Stimulated activated CD4-positive, alpha-beta T cell treated with anti-CD3 and anti-CD28 coated beads, TNF-alpha, amount 100 ng/mL, for 1 hour (primary cell): ENCODE results near the gene PRDM10.
"Not testable (repeated sequence)": the region's sequence is repeated elsewhere in the genome, so short reads cannot be mapped to it uniquely, and the experiment has no call there.

Source experiments
- DNase-seq, 3 donors: peaks; one replicate each; pipeline ENCODE4 v3.0.0-alpha.2; 2020; ENCODE audit warnings: low read depth in 3 of 3, low spot score in 1 of 3

The PRDM10 gene, protein sequence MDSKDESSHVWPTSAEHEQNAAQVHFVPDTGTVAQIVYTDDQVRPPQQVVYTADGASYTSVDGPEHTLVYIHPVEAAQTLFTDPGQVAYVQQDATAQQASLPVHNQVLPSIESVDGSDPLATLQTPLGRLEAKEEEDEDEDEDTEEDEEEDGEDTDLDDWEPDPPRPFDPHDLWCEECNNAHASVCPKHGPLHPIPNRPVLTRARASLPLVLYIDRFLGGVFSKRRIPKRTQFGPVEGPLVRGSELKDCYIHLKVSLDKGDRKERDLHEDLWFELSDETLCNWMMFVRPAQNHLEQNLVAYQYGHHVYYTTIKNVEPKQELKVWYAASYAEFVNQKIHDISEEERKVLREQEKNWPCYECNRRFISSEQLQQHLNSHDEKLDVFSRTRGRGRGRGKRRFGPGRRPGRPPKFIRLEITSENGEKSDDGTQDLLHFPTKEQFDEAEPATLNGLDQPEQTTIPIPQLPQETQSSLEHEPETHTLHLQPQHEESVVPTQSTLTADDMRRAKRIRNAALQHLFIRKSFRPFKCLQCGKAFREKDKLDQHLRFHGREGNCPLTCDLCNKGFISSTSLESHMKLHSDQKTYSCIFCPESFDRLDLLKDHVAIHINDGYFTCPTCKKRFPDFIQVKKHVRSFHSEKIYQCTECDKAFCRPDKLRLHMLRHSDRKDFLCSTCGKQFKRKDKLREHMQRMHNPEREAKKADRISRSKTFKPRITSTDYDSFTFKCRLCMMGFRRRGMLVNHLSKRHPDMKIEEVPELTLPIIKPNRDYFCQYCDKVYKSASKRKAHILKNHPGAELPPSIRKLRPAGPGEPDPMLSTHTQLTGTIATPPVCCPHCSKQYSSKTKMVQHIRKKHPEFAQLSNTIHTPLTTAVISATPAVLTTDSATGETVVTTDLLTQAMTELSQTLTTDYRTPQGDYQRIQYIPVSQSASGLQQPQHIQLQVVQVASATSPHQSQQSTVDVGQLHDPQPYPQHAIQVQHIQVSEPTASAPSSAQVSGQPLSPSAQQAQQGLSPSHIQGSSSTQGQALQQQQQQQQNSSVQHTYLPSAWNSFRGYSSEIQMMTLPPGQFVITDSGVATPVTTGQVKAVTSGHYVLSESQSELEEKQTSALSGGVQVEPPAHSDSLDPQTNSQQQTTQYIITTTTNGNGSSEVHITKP

DNA sequence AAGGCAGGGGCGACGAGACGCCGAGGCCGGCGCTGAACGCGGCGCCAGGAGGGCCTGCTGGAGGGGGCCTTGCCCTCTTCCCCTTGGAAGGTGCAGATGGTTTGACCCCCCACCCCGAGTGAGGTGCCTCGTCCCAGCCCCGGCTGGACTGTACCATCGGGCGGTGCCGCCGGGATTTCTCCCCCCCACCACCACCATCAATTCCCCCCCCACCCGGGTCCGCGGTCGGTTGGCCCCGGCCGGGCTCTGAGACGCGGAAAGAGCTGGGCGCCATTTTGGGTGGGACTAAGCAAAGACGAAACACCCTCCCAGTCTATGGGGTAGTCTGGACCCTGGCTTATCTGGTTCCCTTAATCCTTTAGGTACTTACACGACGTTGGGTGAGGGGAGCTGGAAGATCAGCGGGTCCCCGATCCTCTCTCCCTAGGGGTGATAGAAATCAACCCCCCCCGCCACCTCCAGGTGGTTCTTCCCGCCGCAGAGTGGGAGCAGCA is at the start of gene PRDM10:
PRDM10 (minus strand) TSS at position 484 of the 494 bp plus-strand sequence. CDS start 41,871 bp downstream, outside the sequence.
- DNase-seq: peak; percentile 84 to 85 (median 85)

DNA sequence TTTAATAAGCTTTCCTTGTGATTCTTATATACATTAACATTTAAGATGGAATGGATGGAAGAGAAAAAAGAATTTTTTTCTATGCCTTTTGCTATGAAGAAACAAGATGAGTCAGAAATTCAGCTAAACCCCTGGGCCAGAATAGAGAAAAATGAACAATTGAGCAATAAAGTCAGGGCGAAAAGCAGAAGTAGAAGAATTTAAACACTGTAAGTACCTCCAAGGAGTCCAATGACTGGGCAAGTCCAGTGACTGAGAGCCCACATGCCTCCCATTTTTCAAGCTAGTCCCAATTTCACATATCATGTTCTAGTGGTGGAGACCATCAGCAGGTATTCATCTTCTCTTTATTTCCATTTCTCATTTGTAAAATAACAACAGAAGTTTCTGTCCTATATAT is 48.4 kb upstream of the PRDM10 start:
- no peak for DNase-seq

DNA sequence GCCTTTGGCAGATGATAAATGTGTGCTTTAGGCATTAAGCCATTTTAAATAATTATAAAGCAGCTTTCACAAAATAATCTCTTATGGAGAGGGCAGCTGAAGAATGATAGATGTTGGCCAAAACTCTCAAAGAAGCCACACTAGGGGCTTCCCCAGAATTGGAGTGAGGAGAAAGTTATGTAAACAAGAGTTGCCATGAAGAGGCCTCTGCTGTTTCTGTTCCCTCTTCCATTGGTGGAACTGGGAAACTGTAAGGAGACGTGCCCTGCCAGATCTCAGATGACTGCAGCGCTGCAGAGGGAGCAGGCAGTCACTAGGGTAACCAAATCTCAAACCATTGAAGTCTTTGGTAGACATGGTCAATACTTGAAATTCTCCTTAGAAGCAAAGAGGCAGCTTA is 47.6 kb upstream of the PRDM10 start:
- DNase-seq: no peak

DNA sequence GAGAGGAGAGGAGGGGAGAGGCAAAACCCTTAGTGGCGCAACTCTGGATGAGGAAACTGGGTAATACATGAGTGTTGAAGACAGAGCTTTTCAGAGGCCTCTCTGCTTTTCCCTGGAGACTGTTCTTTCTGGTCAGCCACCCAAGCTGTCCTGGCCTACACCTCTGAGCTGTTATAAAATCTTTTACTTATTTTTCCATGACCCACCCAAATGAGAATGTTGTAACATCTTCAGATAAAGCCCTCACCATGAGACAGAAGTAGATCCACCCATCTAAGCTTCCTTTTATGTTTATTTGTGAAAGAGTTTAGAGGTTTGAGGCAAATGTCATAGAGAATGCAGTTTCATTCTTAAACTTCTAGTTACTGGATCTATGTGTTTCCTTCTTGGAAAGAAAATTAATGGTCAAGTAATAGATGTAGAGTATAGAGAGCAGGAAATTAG is 46.7 kb upstream of the PRDM10 start:
- DNase-seq: no peak

DNA sequence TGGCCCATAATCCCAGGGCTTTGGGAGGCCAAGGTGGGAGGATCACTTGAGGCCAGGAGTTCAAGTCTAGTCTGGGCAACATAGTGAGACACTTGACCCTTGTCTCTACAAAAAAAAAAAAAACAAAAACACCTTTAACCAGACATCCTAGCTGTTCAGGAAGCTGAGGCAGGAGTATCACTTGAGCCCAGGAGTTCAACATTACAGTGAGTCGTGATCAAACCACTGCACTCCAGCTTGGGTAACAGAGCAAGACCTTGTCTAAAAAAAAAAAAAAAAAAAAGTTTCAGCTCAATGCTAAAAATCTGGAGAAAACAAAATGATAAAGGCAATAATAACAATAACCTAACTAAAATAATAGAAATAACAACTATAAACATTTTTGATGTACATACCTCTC is 44.5 kb upstream of the PRDM10 start:
- DNase-seq: no peak

DNA sequence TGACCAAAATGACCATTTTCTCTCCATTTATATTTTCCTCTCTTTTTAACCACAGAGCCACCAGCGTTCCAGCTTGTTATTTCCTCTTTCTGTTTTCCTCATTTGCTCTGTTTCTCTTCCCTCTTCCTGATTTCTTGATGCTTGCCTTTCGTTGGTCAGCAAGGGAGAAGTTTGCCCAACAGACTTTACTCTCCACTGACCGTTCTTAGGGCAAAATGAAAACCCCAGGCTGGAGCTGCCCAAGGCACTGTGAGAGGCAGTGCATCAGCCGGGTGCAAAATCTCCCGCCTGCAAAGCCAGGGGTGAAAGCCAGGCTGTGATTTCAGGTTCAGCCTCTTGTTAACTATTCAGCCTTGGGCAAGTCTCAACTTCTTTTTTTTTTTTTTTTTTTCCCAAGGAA is 40.9 kb upstream of the PRDM10 start:
- DNase-seq: no peak

DNA sequence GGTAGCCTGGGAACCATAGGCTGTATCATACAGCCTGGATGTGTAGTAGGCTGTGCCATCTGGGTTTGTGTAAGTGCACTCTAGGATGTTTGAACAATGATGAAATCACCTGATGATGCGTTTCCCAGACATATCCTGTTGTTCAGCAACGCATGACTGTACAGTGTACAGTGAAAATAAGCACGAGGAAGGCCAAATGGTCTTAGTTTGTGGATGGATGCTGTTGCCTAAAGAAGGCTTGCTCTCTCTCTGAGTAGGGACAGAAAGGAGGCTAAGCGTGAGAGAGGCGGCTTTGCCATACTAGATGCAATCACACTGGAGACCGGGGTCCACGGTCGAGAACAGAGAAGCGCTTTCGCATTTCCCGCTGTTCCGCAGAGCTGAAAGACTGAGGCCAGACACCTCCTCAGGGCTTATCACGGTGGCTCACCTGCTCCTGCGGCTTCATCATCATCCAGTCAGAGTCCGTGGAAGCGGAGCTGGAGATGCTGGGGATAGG is 39.5 kb upstream of the PRDM10 start:
- no peak for DNase-seq

DNA sequence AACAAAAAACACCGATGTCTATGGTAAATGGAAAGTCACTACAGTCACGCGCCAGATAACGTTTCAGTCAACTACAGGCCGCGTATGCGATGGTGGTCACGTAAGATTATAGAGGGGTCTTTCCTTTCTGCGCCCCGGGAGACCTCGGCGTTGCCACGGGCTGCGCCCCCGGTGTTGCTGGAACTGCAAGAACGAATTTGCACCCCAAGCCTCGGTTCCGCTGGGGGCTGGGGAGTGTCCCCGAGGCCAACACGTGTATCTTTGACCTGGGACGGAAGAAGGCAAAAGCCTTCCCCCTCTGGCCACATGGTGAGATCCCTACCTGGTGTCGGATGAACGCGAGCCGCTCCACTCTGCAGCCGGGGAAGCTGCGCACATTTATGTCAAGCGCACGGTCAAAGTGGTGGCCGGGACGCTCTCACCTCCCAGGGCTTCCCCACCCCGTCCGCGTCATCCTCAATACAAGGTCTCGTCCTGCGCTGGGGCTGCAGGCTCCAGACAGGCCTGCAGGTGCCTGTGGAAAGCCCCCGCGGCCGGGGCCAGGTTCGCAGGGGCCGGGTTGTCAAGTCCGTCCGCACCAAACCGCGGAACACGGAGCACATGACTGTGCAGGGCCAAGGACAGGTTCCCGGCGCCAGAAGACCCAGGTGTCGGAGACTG is 37.8 kb upstream of the PRDM10 start:
- DNase-seq: no peak

DNA sequence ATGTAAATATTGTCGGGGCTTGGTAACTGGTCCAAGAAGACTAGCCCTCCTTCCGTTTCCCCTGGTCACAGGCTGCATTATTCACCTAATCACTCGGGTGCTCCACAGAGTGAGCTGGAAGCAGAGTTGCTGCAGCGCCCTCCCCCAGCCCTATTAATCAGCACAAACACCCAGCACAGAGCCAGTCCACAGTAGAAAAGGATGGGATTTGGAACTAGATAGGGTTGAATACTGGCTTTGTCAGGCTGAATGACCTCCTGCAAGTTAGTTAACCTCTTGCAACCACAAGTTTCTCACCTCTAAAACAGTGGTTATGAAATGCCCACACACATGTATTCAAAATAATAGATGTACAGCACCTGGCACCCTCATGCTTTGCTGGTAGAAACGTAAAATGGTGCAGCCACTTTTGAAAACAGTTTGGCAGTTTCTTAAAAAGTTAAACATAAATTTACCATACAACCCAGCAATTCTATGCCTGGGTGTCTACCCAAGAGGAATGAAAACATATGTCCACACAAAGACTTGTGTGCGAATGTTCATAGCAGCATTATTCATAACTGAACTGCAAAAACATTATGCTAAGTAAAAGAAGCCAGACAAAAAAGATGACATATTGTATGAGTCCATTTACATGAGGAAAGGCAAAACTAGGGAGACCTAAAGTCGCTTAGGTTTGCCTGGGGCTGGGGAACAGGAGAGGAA is 35.4 kb upstream of the PRDM10 start:
- DNase-seq: no peak

DNA sequence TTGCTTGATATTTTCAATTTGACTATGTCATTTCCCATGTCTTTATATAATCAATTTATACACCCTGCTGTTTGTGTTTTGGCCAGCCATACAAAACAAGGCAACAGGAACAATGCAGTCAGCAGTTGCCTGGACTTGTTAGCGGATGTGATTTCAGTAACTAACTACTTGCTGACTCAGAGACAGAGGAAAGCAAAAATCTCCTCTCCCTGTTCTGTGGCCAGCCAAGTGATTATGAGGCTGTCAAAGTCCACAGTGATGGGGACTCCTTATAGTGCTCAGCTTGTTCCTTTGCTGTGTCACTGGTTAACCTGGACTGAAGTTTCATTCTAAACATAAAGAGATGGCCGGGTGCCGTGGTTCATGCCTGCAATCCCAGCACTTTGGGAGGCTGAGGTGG is 34.4 kb upstream of the PRDM10 start:
- no peak for DNase-seq

DNA sequence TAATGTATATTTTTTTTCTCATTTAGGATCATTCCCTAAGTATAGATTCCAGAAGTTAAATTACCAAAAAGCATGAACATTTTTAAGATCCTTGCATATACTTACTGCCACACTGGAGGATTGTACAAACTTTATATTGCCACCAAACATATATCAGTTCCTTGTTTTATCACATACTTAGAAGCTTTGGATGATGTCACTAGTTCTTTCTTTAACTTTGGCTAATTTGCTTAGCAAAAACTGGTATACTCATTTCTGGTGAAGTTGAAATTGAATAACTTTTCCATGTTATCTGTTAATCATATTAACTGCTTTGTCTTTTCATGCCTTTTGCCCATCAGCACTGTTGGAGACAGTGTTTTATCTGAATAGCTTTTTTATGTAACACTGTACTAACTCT is 31.6 kb upstream of the PRDM10 start:
- DNase-seq: no peak

DNA sequence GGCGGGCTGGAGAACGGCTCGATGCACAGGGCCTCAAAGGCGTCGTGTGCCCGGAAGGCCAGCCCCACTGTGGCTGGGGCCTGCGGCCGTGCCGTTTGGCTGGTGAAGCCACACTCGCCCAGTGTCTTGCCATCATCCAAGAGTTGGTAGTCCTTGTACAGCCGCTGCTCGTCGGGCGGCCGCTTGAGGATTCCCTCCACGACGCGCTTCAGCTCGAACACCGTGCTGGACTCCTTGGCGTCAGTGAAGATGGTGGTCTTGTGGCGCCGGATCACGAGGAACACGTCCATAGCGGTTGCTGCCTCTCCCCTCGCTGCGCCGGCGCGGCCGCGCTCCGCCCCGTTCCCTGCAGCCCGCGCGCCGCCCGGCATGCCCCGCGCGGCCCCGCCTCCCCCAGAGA is 30.3 kb upstream of the PRDM10 start:
- DNase-seq: no peak

DNA sequence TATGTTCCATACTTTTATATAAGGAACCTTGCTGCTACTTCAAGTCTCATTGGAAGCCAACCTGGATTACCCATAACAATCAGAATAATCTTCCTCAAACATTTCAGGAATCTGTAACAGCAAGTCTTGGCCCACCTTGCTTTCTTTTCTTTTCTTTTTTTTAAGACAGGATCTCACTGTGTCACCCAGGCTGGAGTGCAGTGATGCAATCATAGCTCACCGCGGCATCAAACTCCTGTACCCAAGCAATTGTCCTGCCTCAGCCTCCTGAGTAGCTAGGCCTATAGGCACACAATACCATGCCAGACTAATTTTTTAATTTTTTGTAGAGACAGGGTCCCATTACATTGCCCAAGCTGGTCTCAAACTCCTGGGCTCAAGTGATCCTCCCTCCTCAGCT is 29.3 kb upstream of the PRDM10 start:
- DNase-seq: no peak

DNA sequence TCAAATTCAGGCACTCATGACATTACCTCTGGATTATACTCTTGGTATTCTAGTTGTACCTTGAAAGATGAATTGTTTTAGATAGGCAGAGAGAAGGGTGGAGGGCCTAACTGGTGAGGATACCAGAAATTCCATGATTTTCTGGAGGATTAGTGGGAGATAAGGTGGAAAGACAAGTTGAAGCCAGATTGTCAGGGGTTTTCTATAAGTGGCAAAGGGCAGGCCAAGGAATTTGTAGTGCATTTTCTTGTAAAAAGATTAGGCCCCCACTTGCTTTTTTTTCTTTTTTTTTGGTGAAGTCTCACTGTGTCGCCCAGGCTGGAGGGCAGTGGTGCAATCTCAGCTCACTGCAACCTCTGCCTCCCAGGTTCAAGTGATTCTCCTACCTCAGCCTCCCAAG is 28.4 kb upstream of the PRDM10 start:
- DNase-seq: no peak

DNA sequence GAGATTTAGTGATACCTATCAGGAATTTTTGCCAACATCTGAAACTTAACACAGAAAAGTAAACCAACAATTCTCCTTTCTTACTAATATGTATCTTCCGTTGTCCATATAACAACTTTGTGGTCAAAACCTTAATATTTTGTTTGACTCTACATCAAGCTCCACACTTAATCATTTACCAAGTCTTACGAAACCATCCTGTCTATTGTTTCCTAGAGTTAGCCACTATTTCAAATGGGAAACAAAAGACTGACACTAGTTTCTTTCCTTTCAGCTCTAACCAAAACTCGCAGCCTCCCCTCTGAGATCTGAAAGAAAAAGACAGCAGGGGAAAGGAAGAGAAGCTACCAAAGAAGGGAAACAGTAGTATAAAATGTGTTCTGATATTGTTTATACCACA is 26.5 kb upstream of the PRDM10 start:
- DNase-seq: no peak

DNA sequence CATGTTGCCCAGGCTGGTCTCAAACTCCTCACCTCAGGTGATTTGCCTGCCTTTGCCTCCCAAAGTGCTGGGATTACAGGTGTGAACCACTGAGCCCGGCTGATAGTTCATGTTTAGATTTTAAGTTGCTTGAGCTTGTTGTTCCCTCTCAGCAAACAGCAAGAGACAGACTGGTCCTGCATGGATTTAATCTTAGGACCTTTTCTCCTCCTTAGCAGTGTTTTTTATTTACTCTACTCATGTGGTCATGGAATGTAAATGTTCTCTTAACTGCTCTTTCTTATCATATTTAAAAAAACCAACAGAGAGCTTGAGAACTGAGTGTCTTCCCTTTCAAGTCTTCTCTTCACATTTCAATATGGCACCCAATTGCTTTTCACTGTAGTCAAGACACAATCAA is 22.7 kb upstream of the PRDM10 start:
- DNase-seq: no peak

DNA sequence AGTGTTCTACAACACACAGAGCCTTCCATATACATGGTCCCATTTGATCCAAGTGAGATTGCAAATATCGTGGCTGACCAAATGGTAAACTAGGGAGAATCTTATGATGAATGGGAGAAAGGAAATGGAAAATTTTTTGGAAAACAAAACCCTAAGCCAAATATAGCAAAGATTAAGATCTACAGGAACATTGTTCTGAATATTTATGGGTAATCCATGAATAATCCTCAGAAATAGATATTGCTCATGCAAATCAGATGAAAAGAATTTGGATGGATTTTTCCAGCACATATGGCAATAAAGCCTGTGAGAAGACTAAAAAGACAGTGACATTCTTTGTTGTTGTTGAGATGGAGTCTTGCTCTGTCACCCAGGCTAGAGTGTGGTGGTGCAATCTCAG is 21.7 kb upstream of the PRDM10 start:
- no peak for DNase-seq

DNA sequence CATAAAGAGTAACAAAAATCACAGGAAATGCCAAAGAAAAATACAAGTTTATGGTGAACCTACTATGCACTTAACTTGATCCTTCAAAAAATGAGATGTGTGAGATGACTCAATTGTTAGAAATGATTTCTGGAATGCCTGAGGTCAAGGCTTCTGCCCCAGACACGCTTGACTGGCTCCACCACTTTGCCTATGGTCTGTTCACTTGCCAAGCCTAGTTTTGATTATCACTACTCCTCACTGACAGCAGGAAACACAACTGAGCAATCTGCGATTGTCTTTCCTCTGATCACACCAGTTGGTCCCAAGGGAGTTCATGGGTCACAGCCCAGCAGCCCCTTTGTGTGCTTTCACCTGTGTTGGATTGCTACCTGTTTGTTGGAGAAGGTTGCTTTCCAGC is 20.6 kb upstream of the PRDM10 start:
- DNase-seq: no peak

DNA sequence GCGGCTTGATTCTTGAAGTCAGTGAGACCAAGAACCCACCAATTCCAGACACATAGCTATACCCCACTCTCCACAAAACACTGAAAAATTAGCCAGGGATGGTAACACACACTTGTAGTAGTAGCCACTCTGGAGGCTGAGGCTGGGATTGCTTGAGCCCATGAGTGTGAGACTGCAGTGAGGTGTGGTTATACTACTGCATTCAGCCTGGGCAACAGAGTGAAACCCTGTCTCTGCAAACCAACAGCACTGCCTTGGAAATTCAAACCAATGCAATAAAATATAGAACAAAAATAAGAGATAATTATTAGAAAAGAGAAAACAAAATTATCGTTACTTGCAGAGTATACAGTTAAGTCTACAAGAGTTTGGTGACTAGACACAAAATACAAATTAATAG is 20.2 kb upstream of the PRDM10 start:
- DNase-seq: no peak

DNA sequence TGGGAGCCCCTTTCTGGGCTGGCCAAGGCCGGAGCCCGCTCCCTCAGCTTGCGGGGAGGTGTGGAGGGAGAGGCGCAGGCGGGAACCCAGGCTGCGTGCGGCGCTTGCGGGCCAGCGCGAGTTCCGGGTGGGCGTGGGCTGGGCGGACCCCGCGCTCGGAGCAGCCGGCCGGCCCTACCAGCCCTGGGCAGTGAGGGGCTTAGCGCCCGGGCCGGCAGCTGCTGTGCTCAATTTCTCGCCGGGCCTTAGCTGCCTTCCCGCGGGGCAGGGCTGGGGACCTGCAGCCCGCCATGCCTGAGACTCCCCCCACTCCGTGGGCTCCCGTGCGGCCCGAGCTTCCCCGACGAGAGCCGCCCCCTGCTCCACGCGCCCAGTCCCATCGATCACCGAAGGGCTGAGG is 19.0 kb upstream of the PRDM10 start:
- not testable (repeated sequence) for DNase-seq
